KOPT-K1 (cell line): Measurements from ENCODE around the gene CUX1.
"Not testable (repeated sequence)": the region's sequence is repeated elsewhere in the genome, so short reads cannot be mapped to it uniquely, and the experiment has no call there.

ENCODE experiments used
- H3K27ac ChIP-seq: fragments of 200-600 bp; sonication (generic); 2 replicates; pipeline ENCODE4 v1.5.1; 2016; ENCODE audit warnings: antibody characterized with exemption, mild to moderate bottlenecking, low read depth, low read length; ENCODE audit not compliant: poor library complexity, severe bottlenecking
- H3K36me3 ChIP-seq: fragments of 200-600 bp; sonication (generic); 2 replicates; pipeline ENCODE4 v1.5.1; 2017; ENCODE audit warnings: antibody characterized with exemption, mild to moderate bottlenecking, low read length, moderate library complexity; ENCODE audit not compliant: insufficient read depth
- H3K9me3 ChIP-seq: fragments of 200-600 bp; sonication (generic); 2 replicates; pipeline ENCODE4 v1.5.1; 2017; ENCODE audit warnings: antibody characterized with exemption, low read length, mild to moderate bottlenecking; ENCODE audit not compliant: insufficient read depth, poor library complexity, severe bottlenecking

CUX1 gene

GRCh38 chr7:101852364-101852763, 34.9 kb downstream of the CUX1 start:
- not testable (repeated sequence) for H3K27ac ChIP-seq, H3K36me3 ChIP-seq

GRCh38 chr7:101853684-101854083, 36.3 kb downstream of the CUX1 start:
- Histone ChIP-seq H3K27ac (no peak overlapping the region), H3K9me3 (no peaks in the 10 kb centered on the region), H3K36me3 (no peaks in the 10 kb centered on the region)

More at GRCh38 chr7:101852364-101852763, 34.9 kb downstream of the CUX1 start:
- not testable (repeated sequence) for H3K9me3 ChIP-seq

- Histone ChIP-seq H3K36me3 (no peaks in the 10 kb centered on the region), H3K27ac (no peak overlapping the region), H3K9me3 (no peaks in the 10 kb centered on the region)
Measured at GRCh38 chr7:101854084-101854865, 36.8 kb downstream of the CUX1 start.

GRCh38 chr7:101856473-101857357, 39.3 kb downstream of the CUX1 start:
- Histone ChIP-seq H3K36me3 (no peaks in the 10 kb centered on the region), H3K27ac (peak overlapping the region; percentile 64), H3K9me3 (no peaks in the 10 kb centered on the region)

GRCh38 chr7:101857358-101857811, 40.0 kb downstream of the CUX1 start:
- Histone ChIP-seq H3K36me3 (no peaks in the 10 kb centered on the region), H3K9me3 (no peaks in the 10 kb centered on the region), H3K27ac (peak overlapping the region; percentile 64)

- no peaks in the 10 kb centered on the region for H3K9me3 ChIP-seq
- no peak overlapping the region for H3K27ac ChIP-seq
- no peaks in the 10 kb centered on the region for H3K36me3 ChIP-seq
Measured at GRCh38 chr7:101858437-101859385, 41.3 kb downstream of the CUX1 start.

- Histone ChIP-seq H3K9me3 (no peaks in the 10 kb centered on the region), H3K36me3 (no peaks in the 10 kb centered on the region), H3K27ac (no peak overlapping the region)
Measured at GRCh38 chr7:101859411-101860106, 42.1 kb downstream of the CUX1 start.

- Histone ChIP-seq H3K27ac (no peak overlapping the region), H3K36me3 (peaks cover 6% of the 10 kb centered on the region; the same call in 1 of the 2 replicates), H3K9me3 (no peaks in the 10 kb centered on the region)
Measured at GRCh38 chr7:101860316-101861217, 43.1 kb downstream of the CUX1 start.

GRCh38 chr7:101861218-101861775, 43.9 kb downstream of the CUX1 start:
- Histone ChIP-seq H3K36me3 (peaks cover 8% of the 10 kb centered on the region; the same call in 1 of the 2 replicates), H3K27ac (no peak overlapping the region), H3K9me3 (no peaks in the 10 kb centered on the region)

- H3K9me3 ChIP-seq, result no peaks in the 10 kb centered on the region
- no peak overlapping the region for H3K27ac ChIP-seq
- H3K36me3 ChIP-seq, result peaks cover 8% of the 10 kb centered on the region; the same call in 1 of the 2 replicates
Measured at GRCh38 chr7:101862280-101863220, 45.1 kb downstream of the CUX1 start.

- H3K27ac ChIP-seq, result no peak overlapping the region
- H3K36me3 ChIP-seq, result peaks cover 8% of the 10 kb centered on the region; the same call in 1 of the 2 replicates
Measured at GRCh38 chr7:101863598-101863997, 46.2 kb downstream of the CUX1 start.

GRCh38 chr7:101864039-101864438, 46.6 kb downstream of the CUX1 start:
- Histone ChIP-seq H3K9me3 (no peaks in the 10 kb centered on the region), H3K36me3 (peaks cover 8% of the 10 kb centered on the region; the same call in 1 of the 2 replicates), H3K27ac (no peak overlapping the region)

More at GRCh38 chr7:101863598-101863997, 46.2 kb downstream of the CUX1 start:
- H3K9me3 ChIP-seq, result no peaks in the 10 kb centered on the region
